ENCODE results near the gene NTM.

NTM gene

GRCh38 chr11:131790586-131790985 lies 420.2 kb downstream of the NTM start:
- Histone ChIP-seq H3K4me3 (ENCODE audit: low read depth, low read length) (no peak overlapping the region), H3K27me3 (ENCODE audit: control insufficient read depth, insufficient read depth, low read length) (no peaks in the 10 kb centered on the region), H3K4me1 (peaks cover 6% of the 10 kb centered on the region), H3K4me2 (ENCODE audit: low read length) (no peak overlapping the region), H3K79me2 (no peaks in the 10 kb centered on the region), H3K27ac (no peak overlapping the region), H3K9me3 (ENCODE audit: control insufficient read depth, low read length) (no peaks in the 10 kb centered on the region), H3K36me3 (ENCODE audit: control insufficient read depth, insufficient read depth, low read length) (no peaks in the 10 kb centered on the region), H2AFZ (no peak overlapping the region), H3K9ac (no peak overlapping the region)
- TF ChIP-seq CTCF (IDR thresholded peaks at IDR 0.05): no peak

DNA sequence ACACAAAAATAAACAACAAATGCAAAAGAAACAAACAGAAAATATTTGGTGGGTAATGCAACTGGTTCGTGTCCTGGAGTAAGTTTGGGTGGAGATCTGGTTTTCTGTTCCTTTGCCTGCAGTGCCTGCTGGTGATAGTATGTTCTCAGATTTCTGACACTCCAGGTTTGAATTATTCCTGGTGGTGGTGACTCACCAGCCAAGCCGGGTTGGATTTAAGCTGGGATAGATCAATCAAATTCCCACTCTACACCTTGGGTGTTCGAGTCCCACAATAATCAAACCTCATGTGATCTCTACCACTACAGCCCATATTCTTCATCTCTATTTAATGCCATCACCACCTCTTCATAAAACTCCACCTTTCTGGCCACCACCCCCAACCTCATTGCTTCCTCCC lies 421.8 kb downstream of the NTM start:
- Histone ChIP-seq H3K79me2 (no peaks in the 10 kb centered on the region), H3K4me1 (peaks cover 12% of the 10 kb centered on the region), H3K9ac (no peak overlapping the region), H3K36me3 (ENCODE audit: control insufficient read depth, insufficient read depth, low read length) (no peaks in the 10 kb centered on the region), H3K9me3 (ENCODE audit: control insufficient read depth, low read length) (no peaks in the 10 kb centered on the region), H2AFZ (no peak overlapping the region), H3K4me3 (ENCODE audit: low read depth, low read length) (no peak overlapping the region), H3K27ac (no peak overlapping the region), H3K27me3 (ENCODE audit: control insufficient read depth, insufficient read depth, low read length) (no peaks in the 10 kb centered on the region), H3K4me2 (ENCODE audit: low read length) (no peak overlapping the region)
- no peak for TF ChIP-seq CTCF (IDR thresholded peaks at IDR 0.05)

GRCh38 chr11:131796089-131796488 lies 425.7 kb downstream of the NTM start:
- Histone ChIP-seq H3K9ac (no peak overlapping the region), H3K27me3 (ENCODE audit: control insufficient read depth, insufficient read depth, low read length) (no peaks in the 10 kb centered on the region), H3K4me3 (ENCODE audit: low read depth, low read length) (no peak overlapping the region), H3K79me2 (no peaks in the 10 kb centered on the region), H3K36me3 (ENCODE audit: control insufficient read depth, insufficient read depth, low read length) (no peaks in the 10 kb centered on the region), H3K27ac (peak overlapping the region; percentile 64), H2AFZ (peak overlapping the region; percentile 66), H3K9me3 (ENCODE audit: control insufficient read depth, low read length) (no peaks in the 10 kb centered on the region), H3K4me1 (peaks cover 12% of the 10 kb centered on the region), H3K4me2 (ENCODE audit: low read length) (no peak overlapping the region)
- TF ChIP-seq CTCF (IDR thresholded peaks at IDR 0.05): no peak

DNA sequence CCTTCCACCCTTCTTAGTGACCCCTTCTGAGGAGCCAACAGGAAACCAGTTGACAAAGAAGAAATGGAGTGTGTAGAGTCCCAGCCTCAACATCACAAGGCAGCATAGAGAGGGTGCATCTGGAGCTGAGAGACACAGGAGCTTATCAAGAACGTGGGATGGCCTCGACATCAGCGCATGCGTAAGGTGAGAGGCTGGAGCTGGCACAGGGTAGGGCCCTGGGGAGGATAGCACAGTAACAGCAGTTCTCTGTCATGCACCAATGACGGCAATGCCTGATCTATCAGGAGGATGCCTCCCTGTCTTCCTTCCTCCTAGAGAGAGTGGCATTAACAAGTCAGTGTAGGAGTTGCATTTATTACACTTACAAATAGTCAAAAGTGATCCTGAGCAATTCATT lies 426.1 kb downstream of the NTM start:
- H3K27ac ChIP-seq: peak overlapping the region; percentile 64
- no peak for TF ChIP-seq CTCF (IDR thresholded peaks at IDR 0.05)
- peaks cover 12% of the 10 kb centered on the region for H3K4me1 ChIP-seq
- no peaks in the 10 kb centered on the region for H3K27me3 ChIP-seq (ENCODE audit: control insufficient read depth, insufficient read depth, low read length)
- no peaks in the 10 kb centered on the region for H3K79me2 ChIP-seq
- no peak overlapping the region for H3K9ac ChIP-seq
- no peaks in the 10 kb centered on the region for H3K9me3 ChIP-seq (ENCODE audit: control insufficient read depth, low read length)
- H3K36me3 ChIP-seq (ENCODE audit: control insufficient read depth, insufficient read depth, low read length): no peaks in the 10 kb centered on the region
- no peak overlapping the region for H3K4me3 ChIP-seq (ENCODE audit: low read depth, low read length)
- H2AFZ ChIP-seq: peak overlapping the region; percentile 66
- no peak overlapping the region for H3K4me2 ChIP-seq (ENCODE audit: low read length)

DNA sequence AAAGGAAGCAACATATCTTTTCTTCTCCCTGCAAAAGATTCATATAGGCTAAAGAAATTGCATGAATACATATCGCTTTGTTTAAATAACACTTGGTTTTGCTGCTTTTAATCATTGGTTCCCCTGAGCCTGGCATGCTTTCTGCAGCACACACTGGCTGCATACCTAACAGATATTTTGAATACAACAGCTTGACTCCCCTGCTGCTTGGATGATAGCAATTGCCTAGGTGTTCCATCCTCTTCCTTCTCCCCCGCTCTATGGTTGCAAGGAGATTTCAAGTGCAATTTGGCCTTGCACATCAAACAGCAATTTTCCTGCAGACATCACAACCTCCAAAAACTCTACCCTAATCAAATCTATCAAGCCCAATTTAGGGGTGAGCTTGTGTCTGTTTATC lies 430.0 kb downstream of the NTM start:
- TF ChIP-seq CTCF (IDR thresholded peaks at IDR 0.05): no peak
- H3K27me3 ChIP-seq (ENCODE audit: control insufficient read depth, insufficient read depth, low read length): no peaks in the 10 kb centered on the region
- no peak overlapping the region for H3K4me3 ChIP-seq (ENCODE audit: low read depth, low read length)
- no peaks in the 10 kb centered on the region for H3K9me3 ChIP-seq (ENCODE audit: control insufficient read depth, low read length)
- H2AFZ ChIP-seq: no peak overlapping the region
- H3K9ac ChIP-seq: no peak overlapping the region
- H3K4me1 ChIP-seq: peaks cover 5% of the 10 kb centered on the region
- no peaks in the 10 kb centered on the region for H3K79me2 ChIP-seq
- no peaks in the 10 kb centered on the region for H3K36me3 ChIP-seq (ENCODE audit: control insufficient read depth, insufficient read depth, low read length)
- no peak overlapping the region for H3K4me2 ChIP-seq (ENCODE audit: low read length)
- no peak overlapping the region for H3K27ac ChIP-seq

Measured in parathyroid adenoma (tissue), 2 donors.